ENCODE results near the gene VAMP8.

- no peak for TF ChIP-seq CTCF (IDR thresholded peaks at IDR 0.05)
- no peak for TF ChIP-seq POLR2A (IDR thresholded peaks at IDR 0.05)
Observed at GRCh38 chr2:85611217-85611704, 33.9 kb downstream of the VAMP8 start.

Data from heart left ventricle (tissue), 13 donors.